GM23338 (cell line): ENCODE data around the gene TRPC4AP. TPM values are rescaled to one million over a fixed set of nuclear protein-coding genes. Genes with fewer than 3 reads are reported as not detected.

Experiments
- ATAC-seq: fragments of 200-7000 bp; cut with Tn5 transposase; 3 replicates; pipeline ENCODE4 v1.9.1; 2020
- DNase-seq: peaks from one replicate; pipeline ENCODE4 v3.0.0-alpha.2; 2015; ENCODE audit warnings: low spot score
- H2AFZ ChIP-seq: fragments of 200-600 bp; sonication (generic); 2 replicates; pipeline ENCODE4 v1.8.0; 2016; ENCODE audit warnings: antibody characterized with exemption, mild to moderate bottlenecking, moderate library complexity
- H3F3A ChIP-seq: fragments of 200-600 bp; sonication (generic); replicated peaks from 2 replicates; pipeline ENCODE4 v1.8.0; 2017; ENCODE audit warnings: antibody characterized with exemption, mixed run types, low read depth
- H3K27ac ChIP-seq: fragments of 200-600 bp; sonication (generic); 2 replicates; pipeline ENCODE4 v1.6.1; 2016; ENCODE audit warnings: low read depth
- H3K27me3 ChIP-seq: fragments of 200-600 bp; sonication (generic); 2 replicates; pipeline ENCODE4 v1.8.0; 2016; ENCODE audit warnings: mild to moderate bottlenecking, mixed run types, moderate library complexity; ENCODE audit not compliant: insufficient read depth
- H3K36me3 ChIP-seq: fragments of 200-600 bp; sonication (generic); 2 replicates; pipeline ENCODE4 v1.8.0; 2016; ENCODE audit warnings: mild to moderate bottlenecking; ENCODE audit not compliant: insufficient read depth
- H3K4me1 ChIP-seq: fragments of 200-600 bp; sonication (generic); 2 replicates; pipeline ENCODE4 v1.8.0; 2016; ENCODE audit warnings: mild to moderate bottlenecking, moderate library complexity; ENCODE audit not compliant: insufficient read depth
- H3K4me2 ChIP-seq: fragments of 200-600 bp; sonication (generic); 2 replicates; pipeline ENCODE4 v1.7.1; 2017; ENCODE audit warnings: mixed run types
- H3K4me3 ChIP-seq: fragments of 200-600 bp; sonication (generic); 2 replicates; pipeline ENCODE4 v1.6.1; 2016; ENCODE audit warnings: mixed run types
- H3K79me2 ChIP-seq: fragments of 200-600 bp; sonication (generic); replicated peaks from 2 replicates; pipeline ENCODE4 v1.8.0; 2017; ENCODE audit warnings: mild to moderate bottlenecking; ENCODE audit not compliant: insufficient read depth
- H3K9me2 ChIP-seq: fragments of 200-600 bp; sonication (generic); 2 replicates; pipeline ENCODE4 v1.8.0; 2017; ENCODE audit not compliant: insufficient read depth
- H4K20me1 ChIP-seq: fragments of 200-600 bp; sonication (generic); replicated peaks from 2 replicates; pipeline ENCODE4 v1.8.0; 2017; ENCODE audit warnings: mild to moderate bottlenecking; ENCODE audit not compliant: insufficient read depth
- H3K27ac Mint-ChIP-seq: 2 replicates; pipeline ENCODE4 v1.8.0; 2020; ENCODE audit warnings: inconsistent platforms, mild to moderate bottlenecking, moderate library complexity, mixed read lengths
- H3K27me3 Mint-ChIP-seq: 3 replicates; pipeline ENCODE4 v1.8.0; 2022; ENCODE audit warnings: low read depth, mild to moderate bottlenecking, moderate library complexity, mixed read lengths, inconsistent platforms; ENCODE audit not compliant: insufficient read depth, poor library complexity
- H3K36me3 Mint-ChIP-seq: 3 replicates; pipeline ENCODE4 v1.8.0; 2021; ENCODE audit warnings: low read depth, mild to moderate bottlenecking, inconsistent platforms, moderate library complexity, mixed read lengths
- H3K4me1 Mint-ChIP-seq: 3 replicates; pipeline ENCODE4 v1.8.0; 2020; ENCODE audit warnings: mild to moderate bottlenecking, inconsistent platforms, mixed read lengths
- H3K4me3 Mint-ChIP-seq: 3 replicates; pipeline ENCODE4 v1.8.0; 2021; ENCODE audit warnings: moderate library complexity, mild to moderate bottlenecking, inconsistent platforms, mixed read lengths
- H3K9me3 Mint-ChIP-seq: 3 replicates; pipeline ENCODE4 v1.8.0; 2020; ENCODE audit warnings: moderate library complexity, mild to moderate bottlenecking, inconsistent platforms, mixed read lengths
- CREB1 ChIP-seq: fragments of 250-450 bp; sonication (Bioruptor Pico); IDR thresholded peaks from 2 replicates; pipeline ENCODE4 v1.5.0; 2020; ENCODE audit warnings: low read depth, mild to moderate bottlenecking, moderate library complexity
- EZH2 ChIP-seq: fragments of 200-600 bp; sonication (generic); IDR thresholded peaks from one replicate; pipeline ENCODE4 v1.8.0; 2017; ENCODE audit warnings: antibody characterized with exemption, mild to moderate bottlenecking, low read depth; ENCODE audit not compliant: unreplicated experiment
- JUNB ChIP-seq: IDR thresholded peaks from one replicate; pipeline ENCODE4 v1.6.1; 2016; ENCODE audit warnings: antibody characterized with exemption; ENCODE audit not compliant: unreplicated experiment
- NANOG ChIP-seq: IDR thresholded peaks from 2 replicates; pipeline ENCODE4 v1.6.1; 2016; ENCODE audit warnings: antibody characterized with exemption, borderline replicate concordance
- POLR2AphosphoS5 ChIP-seq: IDR thresholded peaks from 2 replicates; pipeline ENCODE4 v1.6.1; 2016; ENCODE audit warnings: antibody characterized with exemption, low read depth
- STAT1 ChIP-seq: IDR thresholded peaks from one replicate; pipeline ENCODE4 v1.6.1; 2016; ENCODE audit warnings: antibody characterized with exemption; ENCODE audit not compliant: unreplicated experiment
- ZNF114 ChIP-seq: fragments of 250-450 bp; sonication (Bioruptor Pico); IDR thresholded peaks from 2 replicates; pipeline ENCODE4 v1.5.0; 2020; ENCODE audit warnings: mild to moderate bottlenecking, moderate library complexity
- polyA plus RNA-seq: library from polyadenylated mRNA; unstranded; fragments of >200 nt; fragmentation: Nextera tagmentation; extraction: Ambion mirVana; gene quantifications from 2 replicates; pipeline ENCODE4 v1.2.1, GENCODE V29; 2016
- total RNA-seq: library from RNA; depleted of rRNA; stranded (reverse); fragments of >200 nt; shearing (Covaris generic); gene quantifications from 2 replicates; pipeline ENCODE4 v1.2.3, GENCODE V29; 2014
- TF ChIP-seq, protein P1 (sequence below): fragments of 250-450 bp; sonication (Bioruptor Pico); IDR thresholded peaks from 2 replicates; pipeline ENCODE4 v1.5.0; 2020; ENCODE audit warnings: mild to moderate bottlenecking, moderate library complexity
- TF ChIP-seq, protein P2 (sequence below): IDR thresholded peaks from 2 replicates; pipeline ENCODE4 v1.6.1; 2016; ENCODE audit warnings: antibody characterized with exemption
- TF ChIP-seq, protein P3 (sequence below): IDR thresholded peaks from one replicate; pipeline ENCODE4 v1.6.1; 2018; ENCODE audit warnings: antibody characterized with exemption; ENCODE audit not compliant: unreplicated experiment

The TRPC4AP gene
- total and polyA plus RNA-seq, 2 experiments from 2014 or later, result 48.8 to 89.5 TPM

DNA sequence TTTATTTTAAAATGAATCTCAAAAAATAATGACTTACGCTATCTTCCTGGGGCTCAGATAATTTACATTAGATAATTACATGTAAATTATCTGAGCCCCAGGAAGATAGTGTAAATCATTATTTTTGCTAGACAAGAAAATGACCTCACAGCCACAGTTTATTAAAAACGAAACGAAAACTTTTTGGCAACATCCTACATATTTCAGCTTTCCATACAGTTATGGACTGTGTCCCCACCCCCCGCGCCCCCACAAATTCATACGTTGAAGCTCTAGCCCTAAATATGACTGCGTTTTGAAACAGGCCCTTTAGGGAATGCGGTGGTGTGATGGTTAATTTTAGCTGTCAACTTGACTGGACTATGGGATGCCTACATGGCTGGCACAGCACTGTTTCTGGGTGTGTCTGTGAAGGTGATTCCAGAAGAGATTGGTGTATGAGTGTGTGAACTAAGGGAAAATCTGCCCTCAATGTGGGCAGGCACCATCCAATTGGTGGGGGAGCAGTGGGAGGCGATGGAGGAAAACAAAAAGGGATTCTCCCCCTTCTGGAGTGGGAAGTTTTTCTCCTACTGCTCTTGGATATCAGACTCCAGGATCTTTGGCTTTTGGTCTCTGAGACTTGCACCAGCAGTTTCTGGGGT, 52.6 kb downstream of the TRPC4AP start (continued):
- TF ChIP-seq, protein P1, sequence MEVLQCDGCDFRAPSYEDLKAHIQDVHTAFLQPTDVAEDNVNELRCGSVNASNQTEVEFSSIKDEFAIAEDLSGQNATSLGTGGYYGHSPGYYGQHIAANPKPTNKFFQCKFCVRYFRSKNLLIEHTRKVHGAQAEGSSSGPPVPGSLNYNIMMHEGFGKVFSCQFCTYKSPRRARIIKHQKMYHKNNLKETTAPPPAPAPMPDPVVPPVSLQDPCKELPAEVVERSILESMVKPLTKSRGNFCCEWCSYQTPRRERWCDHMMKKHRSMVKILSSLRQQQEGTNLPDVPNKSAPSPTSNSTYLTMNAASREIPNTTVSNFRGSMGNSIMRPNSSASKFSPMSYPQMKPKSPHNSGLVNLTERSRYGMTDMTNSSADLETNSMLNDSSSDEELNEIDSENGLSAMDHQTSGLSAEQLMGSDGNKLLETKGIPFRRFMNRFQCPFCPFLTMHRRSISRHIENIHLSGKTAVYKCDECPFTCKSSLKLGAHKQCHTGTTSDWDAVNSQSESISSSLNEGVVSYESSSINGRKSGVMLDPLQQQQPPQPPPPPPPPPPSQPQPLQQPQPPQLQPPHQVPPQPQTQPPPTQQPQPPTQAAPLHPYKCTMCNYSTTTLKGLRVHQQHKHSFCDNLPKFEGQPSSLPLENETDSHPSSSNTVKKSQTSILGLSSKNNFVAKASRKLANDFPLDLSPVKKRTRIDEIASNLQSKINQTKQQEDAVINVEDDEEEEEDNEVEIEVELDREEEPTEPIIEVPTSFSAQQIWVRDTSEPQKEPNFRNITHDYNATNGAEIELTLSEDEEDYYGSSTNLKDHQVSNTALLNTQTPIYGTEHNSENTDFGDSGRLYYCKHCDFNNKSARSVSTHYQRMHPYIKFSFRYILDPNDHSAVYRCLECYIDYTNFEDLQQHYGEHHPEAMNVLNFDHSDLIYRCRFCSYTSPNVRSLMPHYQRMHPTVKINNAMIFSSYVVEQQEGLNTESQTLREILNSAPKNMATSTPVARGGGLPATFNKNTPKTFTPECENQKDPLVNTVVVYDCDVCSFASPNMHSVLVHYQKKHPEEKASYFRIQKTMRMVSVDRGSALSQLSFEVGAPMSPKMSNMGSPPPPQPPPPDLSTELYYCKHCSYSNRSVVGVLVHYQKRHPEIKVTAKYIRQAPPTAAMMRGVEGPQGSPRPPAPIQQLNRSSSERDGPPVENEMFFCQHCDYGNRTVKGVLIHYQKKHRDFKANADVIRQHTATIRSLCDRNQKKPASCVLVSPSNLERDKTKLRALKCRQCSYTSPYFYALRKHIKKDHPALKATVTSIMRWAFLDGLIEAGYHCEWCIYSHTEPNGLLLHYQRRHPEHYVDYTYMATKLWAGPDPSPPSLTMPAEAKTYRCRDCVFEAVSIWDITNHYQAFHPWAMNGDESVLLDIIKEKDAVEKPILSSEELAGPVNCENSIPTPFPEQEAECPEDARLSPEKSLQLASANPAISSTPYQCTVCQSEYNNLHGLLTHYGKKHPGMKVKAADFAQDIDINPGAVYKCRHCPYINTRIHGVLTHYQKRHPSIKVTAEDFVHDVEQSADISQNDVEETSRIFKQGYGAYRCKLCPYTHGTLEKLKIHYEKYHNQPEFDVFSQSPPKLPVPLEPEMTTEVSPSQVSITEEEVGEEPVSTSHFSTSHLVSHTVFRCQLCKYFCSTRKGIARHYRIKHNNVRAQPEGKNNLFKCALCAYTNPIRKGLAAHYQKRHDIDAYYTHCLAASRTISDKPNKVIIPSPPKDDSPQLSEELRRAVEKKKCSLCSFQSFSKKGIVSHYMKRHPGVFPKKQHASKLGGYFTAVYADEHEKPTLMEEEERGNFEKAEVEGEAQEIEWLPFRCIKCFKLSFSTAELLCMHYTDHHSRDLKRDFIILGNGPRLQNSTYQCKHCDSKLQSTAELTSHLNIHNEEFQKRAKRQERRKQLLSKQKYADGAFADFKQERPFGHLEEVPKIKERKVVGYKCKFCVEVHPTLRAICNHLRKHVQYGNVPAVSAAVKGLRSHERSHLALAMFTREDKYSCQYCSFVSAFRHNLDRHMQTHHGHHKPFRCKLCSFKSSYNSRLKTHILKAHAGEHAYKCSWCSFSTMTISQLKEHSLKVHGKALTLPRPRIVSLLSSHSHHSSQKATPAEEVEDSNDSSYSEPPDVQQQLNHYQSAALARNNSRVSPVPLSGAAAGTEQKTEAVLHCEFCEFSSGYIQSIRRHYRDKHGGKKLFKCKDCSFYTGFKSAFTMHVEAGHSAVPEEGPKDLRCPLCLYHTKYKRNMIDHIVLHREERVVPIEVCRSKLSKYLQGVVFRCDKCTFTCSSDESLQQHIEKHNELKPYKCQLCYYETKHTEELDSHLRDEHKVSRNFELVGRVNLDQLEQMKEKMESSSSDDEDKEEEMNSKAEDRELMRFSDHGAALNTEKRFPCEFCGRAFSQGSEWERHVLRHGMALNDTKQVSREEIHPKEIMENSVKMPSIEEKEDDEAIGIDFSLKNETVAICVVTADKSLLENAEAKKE (CRISPR knock-in tag), result no peak
- no peak for TF ChIP-seq JUNB
- no peak for TF ChIP-seq NANOG
- TF ChIP-seq, protein P2, sequence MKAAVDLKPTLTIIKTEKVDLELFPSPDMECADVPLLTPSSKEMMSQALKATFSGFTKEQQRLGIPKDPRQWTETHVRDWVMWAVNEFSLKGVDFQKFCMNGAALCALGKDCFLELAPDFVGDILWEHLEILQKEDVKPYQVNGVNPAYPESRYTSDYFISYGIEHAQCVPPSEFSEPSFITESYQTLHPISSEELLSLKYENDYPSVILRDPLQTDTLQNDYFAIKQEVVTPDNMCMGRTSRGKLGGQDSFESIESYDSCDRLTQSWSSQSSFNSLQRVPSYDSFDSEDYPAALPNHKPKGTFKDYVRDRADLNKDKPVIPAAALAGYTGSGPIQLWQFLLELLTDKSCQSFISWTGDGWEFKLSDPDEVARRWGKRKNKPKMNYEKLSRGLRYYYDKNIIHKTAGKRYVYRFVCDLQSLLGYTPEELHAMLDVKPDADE, result no peak

DNA sequence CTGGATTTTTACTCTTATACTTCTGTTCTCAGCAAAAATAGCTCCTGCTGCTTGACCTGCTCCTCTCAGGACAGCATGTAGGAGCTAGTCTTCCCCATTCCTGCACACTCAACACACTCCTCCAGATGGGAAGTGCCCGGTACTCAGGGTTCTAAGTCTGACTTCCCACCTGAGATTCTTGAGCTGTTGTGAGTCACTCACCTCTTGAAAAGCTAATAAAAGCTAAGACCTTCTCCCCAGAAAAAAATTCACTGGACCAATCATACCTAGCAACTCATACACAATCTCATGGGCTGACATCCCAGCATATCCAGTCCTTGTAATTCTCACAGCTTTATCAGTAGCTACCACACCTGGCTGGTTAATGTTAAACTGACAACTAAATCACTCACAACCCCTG, 53.5 kb downstream of the TRPC4AP start:
- DNase-seq (no peak), ATAC-seq (no peak)
- Histone ChIP-seq H2AFZ (no peak overlapping the region), H4K20me1 (peaks cover 11% of the 10 kb centered on the region), H3F3A (0 out of 2 replicates have a peak, but pooled peaks cover 4% of the 10 kb centered on the region), H3K4me1 (no peaks in the 10 kb centered on the region), H3K27ac (peak overlapping the region; percentile 80; the same call in 1 of the 2 replicates), H3K36me3 (peaks cover 26% of the 10 kb centered on the region), H3K4me2 (no peak overlapping the region), H3K27me3 (no peaks in the 10 kb centered on the region), H3K4me3 (no peak overlapping the region), H3K9me2 (no peaks in the 10 kb centered on the region), H3K79me2 (no peaks in the 10 kb centered on the region)
- peaks cover 26% of the 10 kb centered on the region; the same call in 2 of the 3 replicates for H3K36me3 Mint-ChIP-seq
- no peaks in the 10 kb centered on the region for H3K27me3 Mint-ChIP-seq
- H3K9me3 Mint-ChIP-seq, result no peaks in the 10 kb centered on the region
- no peaks in the 10 kb centered on the region for H3K4me1 Mint-ChIP-seq
- no peak overlapping the region for H3K4me3 Mint-ChIP-seq
- H3K27ac Mint-ChIP-seq, result no peak overlapping the region
- TF ChIP-seq, protein P3, sequence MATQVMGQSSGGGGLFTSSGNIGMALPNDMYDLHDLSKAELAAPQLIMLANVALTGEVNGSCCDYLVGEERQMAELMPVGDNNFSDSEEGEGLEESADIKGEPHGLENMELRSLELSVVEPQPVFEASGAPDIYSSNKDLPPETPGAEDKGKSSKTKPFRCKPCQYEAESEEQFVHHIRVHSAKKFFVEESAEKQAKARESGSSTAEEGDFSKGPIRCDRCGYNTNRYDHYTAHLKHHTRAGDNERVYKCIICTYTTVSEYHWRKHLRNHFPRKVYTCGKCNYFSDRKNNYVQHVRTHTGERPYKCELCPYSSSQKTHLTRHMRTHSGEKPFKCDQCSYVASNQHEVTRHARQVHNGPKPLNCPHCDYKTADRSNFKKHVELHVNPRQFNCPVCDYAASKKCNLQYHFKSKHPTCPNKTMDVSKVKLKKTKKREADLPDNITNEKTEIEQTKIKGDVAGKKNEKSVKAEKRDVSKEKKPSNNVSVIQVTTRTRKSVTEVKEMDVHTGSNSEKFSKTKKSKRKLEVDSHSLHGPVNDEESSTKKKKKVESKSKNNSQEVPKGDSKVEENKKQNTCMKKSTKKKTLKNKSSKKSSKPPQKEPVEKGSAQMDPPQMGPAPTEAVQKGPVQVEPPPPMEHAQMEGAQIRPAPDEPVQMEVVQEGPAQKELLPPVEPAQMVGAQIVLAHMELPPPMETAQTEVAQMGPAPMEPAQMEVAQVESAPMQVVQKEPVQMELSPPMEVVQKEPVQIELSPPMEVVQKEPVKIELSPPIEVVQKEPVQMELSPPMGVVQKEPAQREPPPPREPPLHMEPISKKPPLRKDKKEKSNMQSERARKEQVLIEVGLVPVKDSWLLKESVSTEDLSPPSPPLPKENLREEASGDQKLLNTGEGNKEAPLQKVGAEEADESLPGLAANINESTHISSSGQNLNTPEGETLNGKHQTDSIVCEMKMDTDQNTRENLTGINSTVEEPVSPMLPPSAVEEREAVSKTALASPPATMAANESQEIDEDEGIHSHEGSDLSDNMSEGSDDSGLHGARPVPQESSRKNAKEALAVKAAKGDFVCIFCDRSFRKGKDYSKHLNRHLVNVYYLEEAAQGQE, result no peak
- TF ChIP-seq STAT1 (no peak), EZH2 (no peak), POLR2AphosphoS5 (no peak), ZNF114 (no peak), CREB1 (CRISPR knock-in tag) (no peak), NANOG (no peak)
- TF ChIP-seq, protein P2, result no peak
